Measurements from ENCODE around the gene CHI3L1.

- TF ChIP-seq EZH2 (IDR thresholded peaks at IDR 0.05; ENCODE audit: insufficient read depth, poor library complexity, severe bottlenecking) (no peak), EZH2phosphoT487 (IDR thresholded peaks at IDR 0.05; ENCODE audit: insufficient read depth, low read depth) (no peak)
Measured at GRCh38 chr1:203187304-203187685, 791 bp upstream of the CHI3L1 start.

Data from GM23248 (cell line).